HL-60 (cell line): ENCODE results near the gene SKP1.

Experiments
- DNase-seq, 2 experiments: peaks; one replicate each; pipeline ENCODE4 v3.0.0-alpha.2; 2010 to 2020; ENCODE audit warnings: low read depth in 1 of 2, low spot score in 1 of 2
- H3K27ac ChIP-seq: fragments of 250-450 bp; sonication (Bioruptor Pico); replicated peaks from 2 replicates; pipeline ENCODE4 v1.5.1; 2020; ENCODE audit warnings: mild to moderate bottlenecking, moderate library complexity
- H3K27me3 ChIP-seq: fragments of 250-450 bp; sonication (Bioruptor Pico); 2 replicates; pipeline ENCODE4 v1.5.1; 2021; ENCODE audit warnings: mild to moderate bottlenecking, moderate library complexity; ENCODE audit not compliant: insufficient read depth, poor library complexity, severe bottlenecking
- H3K4me3 ChIP-seq: replicated peaks from 2 replicates; pipeline ENCODE4 v1.5.1; 2011; ENCODE audit warnings: mild to moderate bottlenecking, control low read depth, low read length; ENCODE audit not compliant: insufficient read depth
- CTCF ChIP-seq: IDR thresholded peaks from one replicate; pipeline ENCODE4 v1.5.1; 2011; ENCODE audit warnings: low read length, control low read depth, inconsistent platforms; ENCODE audit not compliant: insufficient read depth
- GABPA ChIP-seq: IDR thresholded peaks from 2 replicates; pipeline ENCODE4 v1.6.1; 2012; ENCODE audit warnings: low read depth
- POLR2AphosphoS5 ChIP-seq: IDR thresholded peaks from 2 replicates; pipeline ENCODE4 v1.6.1; 2012; ENCODE audit warnings: low read depth
- REST ChIP-seq: IDR thresholded peaks from 2 replicates; pipeline ENCODE4 v1.6.1; 2012; ENCODE audit warnings: low read depth; ENCODE audit not compliant: insufficient replicate concordance
- SPI1 ChIP-seq: IDR thresholded peaks from 2 replicates; pipeline ENCODE4 v1.6.1; 2012; ENCODE audit warnings: low read depth, mild to moderate bottlenecking, borderline replicate concordance

Gene SKP1

GRCh38 chr5:134139377-134139851, 37.3 kb downstream of the SKP1 start:
- Histone ChIP-seq H3K27me3 (no peaks in the 10 kb centered on the region), H3K4me3 (no peak overlapping the region), H3K27ac (no peak overlapping the region)
- DNase-seq, result no peak
- TF ChIP-seq SPI1 (no peak), REST (no peak), CTCF (no peak), GABPA (no peak), POLR2AphosphoS5 (no peak)

- DNase-seq, result no peak
Observed at GRCh38 chr5:134138416-134139376, 38.1 kb downstream of the SKP1 start.

More at GRCh38 chr5:134138416-134139376, 38.1 kb downstream of the SKP1 start:
- TF ChIP-seq POLR2AphosphoS5 (no peak), CTCF (no peak), SPI1 (no peak), GABPA (no peak), REST (no peak)
- Histone ChIP-seq H3K4me3 (no peak overlapping the region), H3K27me3 (no peaks in the 10 kb centered on the region), H3K27ac (no peak overlapping the region)
